Left forelimb (tissue), 1 donor: ENCODE data around the gene USP3.

Experiments
- DNase-seq: peaks from one replicate; pipeline ENCODE4 v3.0.0-alpha.2; 2018; ENCODE audit warnings: low spot score

The USP3 gene

GRCh38 chr15:63593705-63594671, 89.6 kb downstream of the USP3 start:
- no peak for DNase-seq

- no peak for DNase-seq
Observed at GRCh38 chr15:63595065-63595464, 90.7 kb downstream of the USP3 start.

GRCh38 chr15:63595688-63596087, 91.3 kb downstream of the USP3 start:
- no peak for DNase-seq

- DNase-seq: no peak
Observed at GRCh38 chr15:63596676-63597037, 92.3 kb downstream of the USP3 start.

DNA sequence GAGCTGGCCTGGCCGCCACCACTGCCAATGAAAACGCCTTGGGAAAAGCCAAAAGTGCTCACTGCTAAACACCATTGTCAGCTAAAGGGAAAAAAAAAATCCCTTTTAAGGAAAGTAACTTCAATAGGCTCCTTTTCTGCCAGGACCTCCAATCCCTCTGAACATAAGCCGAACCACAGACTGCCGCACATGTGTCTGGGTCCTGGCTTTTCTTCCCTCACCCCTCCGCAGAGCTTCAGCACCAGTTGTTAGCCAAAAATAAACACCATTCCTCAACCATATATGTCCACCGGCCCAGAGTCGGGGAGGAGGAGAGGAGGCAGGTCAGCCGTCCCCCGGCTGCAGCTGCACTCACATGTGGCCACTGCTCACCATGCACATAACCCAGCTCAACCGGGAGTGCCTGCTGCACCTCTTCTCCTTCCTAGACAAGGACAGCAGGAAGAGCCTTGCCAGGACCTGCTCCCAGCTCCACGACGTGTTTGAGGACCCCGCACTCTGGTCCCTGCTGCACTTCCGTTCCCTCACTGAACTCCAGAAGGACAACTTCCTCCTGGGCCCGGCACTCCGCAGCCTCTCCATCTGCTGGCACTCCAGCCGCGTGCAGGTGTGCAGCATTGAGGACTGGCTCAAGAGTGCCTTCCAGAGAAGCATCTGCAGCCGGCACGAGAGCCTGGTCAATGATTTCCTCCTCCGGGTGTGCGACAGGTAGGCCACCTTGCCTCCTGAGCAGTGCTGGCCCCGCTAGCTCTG, 92.8 kb downstream of the USP3 start, which contains the start of gene FBXL22:
Gene FBXL22, plus strand, starts transcription at position 350 of the 753 bp plus-strand sequence. Its CDS starts 6 bp downstream, at position 356.
- DNase-seq: peak; percentile 78

- no peak for DNase-seq
Observed at GRCh38 chr15:63597821-63598220, 93.4 kb downstream of the USP3 start.

DNA sequence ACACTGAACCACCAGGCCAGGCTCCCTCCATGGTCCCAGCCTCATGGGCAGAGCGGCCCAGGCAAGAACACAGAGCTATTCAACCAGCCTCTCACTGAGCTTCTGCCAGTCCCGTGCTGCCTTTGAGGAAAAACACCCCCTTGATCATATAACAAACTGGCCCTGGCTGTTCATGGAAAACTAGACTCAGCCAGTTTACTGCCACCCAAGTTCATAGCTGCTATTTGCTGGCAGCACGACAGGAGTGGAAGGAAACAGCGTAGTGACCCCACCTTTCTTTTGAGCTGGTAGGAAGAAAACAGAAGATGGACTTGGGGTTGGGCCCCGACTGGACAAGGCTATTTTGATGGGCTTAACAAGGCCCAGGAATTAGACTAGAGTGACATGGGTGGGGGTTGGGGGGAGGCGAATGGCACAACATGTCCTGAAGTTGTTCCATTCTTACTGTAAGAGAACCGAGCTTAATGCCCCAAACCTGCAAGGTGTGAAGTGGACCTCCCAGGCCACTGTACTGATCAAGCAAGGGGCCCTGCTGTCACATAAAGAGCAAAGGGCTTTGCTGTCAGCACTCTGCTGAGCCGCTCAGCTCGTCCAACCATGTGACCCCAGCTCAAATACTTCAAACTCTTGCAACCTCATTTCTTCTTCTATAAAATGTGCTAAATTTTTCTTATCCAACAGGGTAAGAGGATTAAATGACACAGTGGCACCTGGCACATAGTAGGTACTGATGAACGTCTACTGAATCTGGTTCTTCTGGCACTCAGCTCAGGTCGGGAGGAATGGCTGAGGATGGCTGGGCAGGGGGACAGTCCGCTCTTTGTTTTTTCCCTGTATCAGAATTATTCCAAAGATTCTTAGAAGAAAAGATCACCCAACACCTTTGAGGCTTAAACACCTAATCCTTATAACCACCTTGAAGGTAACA, 94.3 kb downstream of the USP3 start:
- DNase-seq: no peak

DNA sequence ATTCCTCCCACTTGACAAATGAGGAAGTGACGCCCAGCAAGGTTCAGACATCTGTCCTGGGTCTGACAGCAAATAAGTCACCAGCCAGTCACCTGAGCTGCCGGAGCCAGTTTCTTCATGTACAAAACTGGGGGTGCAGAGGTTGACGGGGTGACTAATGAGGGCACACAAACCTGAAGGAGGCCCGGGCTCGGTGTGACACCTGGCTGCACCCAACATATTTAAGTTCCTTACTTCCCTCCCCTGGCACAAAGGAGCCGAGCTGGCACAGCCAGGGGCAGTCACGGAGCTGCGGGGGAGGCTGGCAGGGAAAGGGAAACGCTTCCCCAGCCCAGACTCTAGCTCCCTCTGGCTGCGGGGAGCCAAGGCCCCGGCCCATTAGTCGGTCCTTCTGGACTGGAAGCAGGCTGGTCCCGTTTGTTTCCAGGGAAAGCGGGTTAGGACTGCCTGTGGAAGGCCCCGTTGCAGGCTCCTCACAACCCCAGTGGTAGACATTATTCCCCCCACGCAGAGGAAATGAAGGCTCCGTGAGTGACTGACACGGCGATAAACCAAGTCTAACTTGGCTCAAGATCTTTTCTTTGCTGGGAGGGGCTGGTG, 95.1 kb downstream of the USP3 start:
- no peak for DNase-seq

- DNase-seq: no peak
Observed at GRCh38 chr15:63600001-63600615, 95.7 kb downstream of the USP3 start.

DNA sequence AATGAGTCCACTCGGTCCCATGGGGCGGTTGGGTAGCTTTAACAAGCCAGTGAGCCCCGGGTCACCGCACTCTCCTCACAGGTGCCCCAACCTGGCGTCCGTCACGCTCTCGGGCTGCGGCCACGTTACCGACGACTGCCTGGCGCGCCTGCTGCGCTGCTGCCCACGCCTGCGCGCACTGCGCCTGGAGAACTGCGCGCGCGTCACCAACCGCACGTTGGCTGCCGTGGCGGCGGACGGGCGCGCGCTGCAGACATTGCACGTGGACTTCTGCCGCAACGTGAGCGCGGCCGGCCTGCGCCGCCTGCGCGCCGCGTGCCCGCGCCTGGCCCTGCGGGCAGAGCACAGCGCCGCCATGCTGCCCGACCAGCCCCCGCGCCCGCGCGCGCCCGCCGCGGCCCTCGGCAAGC, 96.2 kb downstream of the USP3 start:
- DNase-seq: peak; percentile 94

DNA sequence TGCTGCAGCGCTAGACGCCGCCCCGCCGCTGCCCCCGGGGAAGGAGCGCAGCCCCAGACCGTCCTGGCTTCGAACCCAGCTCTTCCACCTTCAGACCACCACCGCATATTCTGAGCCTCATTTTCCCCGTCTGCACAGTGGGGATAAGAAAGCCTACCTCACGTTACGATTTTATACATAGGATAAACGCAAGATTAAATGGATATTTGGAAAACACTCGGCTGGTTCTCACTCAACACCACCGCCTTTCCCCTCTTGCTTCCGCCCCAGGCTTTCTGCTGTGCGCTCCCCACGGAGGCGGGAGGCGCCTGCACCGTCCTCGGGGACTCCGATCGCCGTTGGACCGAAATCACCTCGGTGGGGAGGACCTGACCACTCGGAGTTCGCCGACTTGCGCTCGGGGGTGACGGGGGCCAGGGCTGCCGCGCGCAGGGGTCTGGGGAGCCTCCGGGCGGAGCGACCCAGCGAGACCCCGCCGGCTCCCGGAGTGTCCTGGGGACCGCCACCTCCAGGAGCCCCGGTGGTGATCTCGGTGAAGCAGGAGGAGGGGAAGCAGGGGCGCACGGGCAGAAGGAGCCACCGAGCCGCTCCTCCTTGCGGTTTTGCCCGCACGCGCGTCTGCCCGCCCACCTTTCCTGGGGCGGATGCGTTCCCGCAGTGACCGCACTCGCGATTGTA, 96.8 kb downstream of the USP3 start:
- DNase-seq: no peak

DNA sequence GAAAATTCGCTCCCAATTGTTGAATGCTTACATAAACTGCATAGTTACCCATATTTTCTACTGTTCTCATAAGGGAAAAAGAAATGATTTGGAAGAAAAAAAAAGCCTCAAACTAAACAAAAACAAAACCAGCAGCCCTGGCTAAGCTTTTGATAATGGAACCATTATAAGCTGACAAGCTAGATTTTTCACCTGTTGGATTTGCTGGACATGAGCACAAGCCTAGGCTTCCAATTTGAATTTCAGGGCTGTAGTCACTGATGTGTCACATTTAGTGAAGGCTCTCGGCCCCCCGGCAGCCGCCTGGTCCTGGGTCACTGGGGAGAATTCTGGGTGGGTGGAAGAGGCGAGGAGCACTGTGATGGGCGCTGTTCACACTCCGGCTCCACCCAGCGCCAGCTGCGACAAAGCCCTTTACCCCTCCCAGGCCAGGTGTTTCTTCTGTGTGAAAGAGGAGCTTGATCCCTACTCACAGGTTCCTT, 97.4 kb downstream of the USP3 start:
- no peak for DNase-seq

DNA sequence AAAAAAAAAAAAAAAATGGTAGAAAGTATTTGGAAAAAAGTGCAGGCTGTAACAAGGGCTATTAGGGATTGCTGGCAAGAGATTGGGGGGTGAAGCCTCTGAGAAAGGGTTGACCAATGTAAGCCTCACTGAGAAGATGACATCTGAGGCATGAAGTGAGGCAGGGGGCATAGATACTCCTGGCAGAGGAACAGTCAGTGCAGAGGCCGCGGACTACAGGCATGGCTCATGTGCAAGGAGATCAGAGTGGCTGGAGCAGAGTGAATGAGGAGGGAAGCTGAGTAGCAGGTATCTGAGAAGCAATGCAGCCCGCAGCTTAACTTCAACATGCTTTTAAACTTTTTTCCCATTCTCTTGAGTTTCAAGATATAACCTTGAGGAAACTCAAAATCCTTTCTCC, 98.2 kb downstream of the USP3 start:
- DNase-seq: no peak

GRCh38 chr15:63603516-63603915, 99.1 kb downstream of the USP3 start:
- DNase-seq: no peak

GRCh38 chr15:63604281-63604680, 99.9 kb downstream of the USP3 start:
- no peak for DNase-seq

DNA sequence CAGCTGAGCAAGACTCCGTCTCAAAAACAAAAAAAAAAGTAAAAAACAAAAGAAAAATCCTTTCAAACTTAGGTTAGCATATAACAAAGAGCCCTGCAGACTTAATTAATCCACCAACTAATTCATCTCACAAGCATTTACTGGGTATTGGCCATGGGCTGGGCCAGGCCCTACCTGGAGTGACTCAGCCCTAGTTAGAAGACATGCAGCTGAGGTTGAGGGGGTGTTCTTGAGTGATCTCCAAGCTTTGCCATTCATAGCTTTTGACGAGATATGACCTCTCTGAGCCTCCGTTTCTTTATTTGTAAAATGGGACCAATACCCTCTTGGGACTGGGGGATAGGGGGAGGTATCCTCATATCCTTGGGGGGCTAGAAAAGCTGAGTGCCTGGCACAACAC, 100.6 kb downstream of the USP3 start:
- DNase-seq: no peak

GRCh38 chr15:63605816-63606215, 101.4 kb downstream of the USP3 start:
- no peak for DNase-seq

- no peak for DNase-seq
Observed at GRCh38 chr15:63606308-63606707, 101.9 kb downstream of the USP3 start.

- no peak for DNase-seq
Observed at GRCh38 chr15:63608989-63609388, 104.6 kb downstream of the USP3 start.

DNA sequence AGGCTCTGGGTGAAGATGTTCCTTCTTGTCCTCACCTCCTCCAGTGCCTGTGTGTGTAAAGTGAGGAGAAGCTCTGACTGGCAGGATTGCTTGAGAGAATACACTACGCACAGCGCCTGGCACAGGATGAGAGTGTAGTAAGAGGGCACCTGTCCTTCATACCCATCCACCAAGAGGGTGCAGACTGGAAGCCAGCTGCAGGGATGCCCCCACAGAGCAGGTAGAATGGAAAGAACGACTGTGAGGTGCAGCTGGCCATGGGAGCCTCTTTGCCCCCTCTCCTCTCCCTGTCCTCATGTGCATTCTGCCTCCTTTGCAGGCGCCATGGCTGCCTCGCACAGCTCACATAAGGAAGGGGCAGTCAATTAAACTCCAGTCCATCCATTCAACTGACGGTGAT, 105.1 kb downstream of the USP3 start:
- DNase-seq: no peak
